ENCODE results near the gene PSMD3. TPM values are rescaled to one million over a fixed set of nuclear protein-coding genes. Genes with fewer than 3 reads are reported as not detected.
A peak's percentile ranks its signal among the peaks of the same experiment; 100 is the strongest.
"Not testable (repeated sequence)": the region's sequence is repeated elsewhere in the genome, so short reads cannot be mapped to it uniquely, and the experiment has no call there.

Gene PSMD3
- total RNA-seq = 95.8 and 100 TPM in 2 replicates

DNA sequence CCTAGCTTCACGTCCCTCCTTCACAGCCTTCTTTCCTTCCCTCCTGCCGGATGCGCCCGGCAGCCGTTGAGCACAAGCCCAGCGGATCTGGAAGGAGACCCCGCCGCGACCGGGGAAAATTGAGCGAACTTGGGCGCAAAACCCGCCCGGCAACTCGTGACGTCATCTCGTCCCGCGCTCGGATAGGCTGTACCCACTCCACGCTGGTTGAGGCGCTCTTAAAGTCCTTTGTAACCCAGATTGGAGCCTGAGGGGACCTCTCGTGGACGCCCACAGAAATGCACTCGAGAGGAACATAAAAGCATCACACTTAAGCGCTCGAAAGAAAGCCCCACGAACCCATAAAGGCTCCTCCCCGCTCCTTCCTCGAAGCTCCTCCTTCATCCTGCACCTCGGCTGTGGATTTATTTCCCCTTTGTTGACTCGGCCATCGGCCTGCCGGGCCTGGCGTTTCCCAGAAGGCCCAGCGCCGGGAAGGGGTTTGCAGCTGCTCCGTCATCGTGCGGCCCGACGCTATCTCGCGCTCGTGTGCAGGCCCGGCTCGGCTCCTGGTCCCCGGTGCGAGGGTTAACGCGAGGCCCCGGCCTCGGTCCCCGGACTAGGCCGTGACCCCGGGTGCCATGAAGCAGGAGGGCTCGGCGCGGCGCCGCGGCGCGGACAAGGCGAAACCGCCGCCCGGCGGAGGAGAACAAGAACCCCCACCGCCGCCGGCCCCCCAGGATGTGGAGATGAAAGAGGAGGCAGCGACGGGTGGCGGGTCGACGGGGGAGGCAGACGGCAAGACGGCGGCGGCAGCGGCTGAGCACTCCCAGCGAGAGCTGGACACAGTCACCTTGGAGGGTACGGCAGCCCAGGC lies at the start of gene PSMD3:
TSS of gene PSMD3 (plus strand) at position 457 of the 856 bp plus-strand sequence. CDS start at position 621, 164 bp downstream.
- DNase-seq (ENCODE audit: low read depth in 2 of 2) = peak; percentile 99 to 100

DNA sequence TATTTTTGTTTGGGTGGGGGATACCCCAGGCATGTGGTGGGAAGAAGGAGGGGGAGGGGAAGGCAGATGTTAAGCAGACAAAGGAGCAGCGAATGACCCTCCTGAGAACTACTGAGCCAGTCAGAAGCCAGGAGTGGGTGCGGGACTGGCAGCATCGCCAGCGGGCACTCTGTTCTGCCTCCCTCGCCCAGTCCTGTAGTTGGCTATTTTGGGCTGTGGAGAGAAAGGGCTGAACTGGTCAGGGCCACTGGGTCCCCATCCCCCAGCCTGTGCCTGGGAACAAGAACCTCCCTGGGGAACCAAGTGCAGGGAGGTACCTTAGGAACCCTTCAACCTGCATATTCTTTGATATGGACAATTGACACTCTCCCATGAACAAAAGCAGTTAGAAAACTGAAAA lies 46.7 kb upstream of the PSMD3 start:
- DNase-seq (ENCODE audit: low read depth in 2 of 2) = no peak

- no peak for DNase-seq (ENCODE audit: low read depth in 2 of 2)
These were observed 46.3 kb upstream of the PSMD3 start for GRCh38 chr17:39934324-39934723.

DNA sequence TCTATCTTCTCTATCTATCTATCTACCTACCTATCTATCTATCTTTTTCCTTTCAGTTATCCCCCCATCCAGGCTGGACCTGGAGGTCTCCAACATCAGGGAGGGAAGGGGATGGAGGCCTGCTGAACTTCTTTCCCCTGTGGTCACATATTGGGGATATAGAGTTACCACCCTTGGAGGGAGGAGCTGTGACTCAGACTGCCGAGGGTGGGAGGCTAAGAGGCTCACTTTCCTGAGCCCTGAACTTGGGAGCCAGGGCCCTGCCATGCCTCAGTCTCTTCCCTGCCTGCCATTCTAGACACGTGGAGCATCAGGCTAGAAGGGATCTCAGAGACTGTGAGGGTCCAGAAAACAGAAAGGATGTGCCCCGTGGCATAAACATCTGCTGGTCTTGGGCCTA lies 44.7 kb upstream of the PSMD3 start:
- no peak for DNase-seq (ENCODE audit: low read depth in 2 of 2)

- no peak for DNase-seq (ENCODE audit: low read depth in 2 of 2)
These were observed 43.2 kb upstream of the PSMD3 start for GRCh38 chr17:39937447-39937846.

DNA sequence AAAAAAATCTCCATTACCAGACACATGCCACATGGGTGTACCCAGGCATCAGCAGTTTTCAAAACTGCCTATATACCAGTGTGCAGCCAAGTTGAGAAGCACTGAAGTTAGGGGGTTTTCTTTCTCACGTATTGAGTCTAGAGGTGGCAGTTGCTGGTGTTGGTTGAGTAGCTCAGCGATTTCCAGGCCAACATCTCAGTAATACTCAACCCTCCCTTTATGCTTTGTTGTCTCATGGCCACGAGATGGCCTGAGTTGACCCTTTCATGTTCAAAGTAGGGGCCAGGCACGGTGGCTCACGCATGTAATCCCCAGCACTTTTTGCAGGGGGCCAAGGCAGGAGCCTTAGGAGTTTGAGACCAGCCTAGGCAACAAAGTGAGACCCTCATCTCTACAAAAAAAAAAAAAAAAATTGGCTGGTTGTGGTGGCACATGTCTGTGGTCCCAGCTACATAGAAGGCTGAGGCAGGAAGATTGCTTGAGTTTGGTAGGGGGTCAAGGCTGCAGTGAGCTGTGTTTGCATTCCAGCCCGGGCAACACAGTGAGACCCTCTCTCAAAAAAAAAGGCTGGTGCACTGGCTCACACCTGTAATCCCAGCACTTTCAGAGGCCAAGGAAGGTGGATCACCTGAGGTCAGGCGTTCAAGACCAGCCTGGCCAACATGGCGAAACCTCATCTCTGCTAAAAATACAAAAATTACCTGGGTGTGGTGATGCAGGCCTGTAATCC lies 42.3 kb upstream of the PSMD3 start:
- no peak for DNase-seq (ENCODE audit: low read depth in 2 of 2)

DNA sequence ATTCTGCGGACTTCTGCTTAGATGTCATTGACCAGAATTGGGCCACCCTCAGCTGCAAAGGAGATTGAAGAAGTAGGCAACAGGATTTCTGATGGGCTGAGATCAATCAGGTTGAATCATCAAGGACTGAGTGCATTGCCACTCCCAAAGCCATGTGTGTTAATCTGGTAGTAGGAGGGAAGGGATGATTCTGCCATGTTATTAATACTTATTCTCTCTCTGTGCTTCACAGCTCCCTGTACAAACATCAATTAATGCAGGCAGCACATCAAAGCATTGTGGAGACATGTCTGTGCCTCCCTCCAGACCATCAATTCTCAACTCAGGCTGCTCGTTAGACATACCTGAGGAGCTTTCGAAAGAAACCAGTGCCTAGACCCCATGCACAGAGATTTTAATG lies 41.5 kb upstream of the PSMD3 start:
- DNase-seq (ENCODE audit: low read depth in 2 of 2) = no peak

- DNase-seq (ENCODE audit: low read depth in 2 of 2) = peak in 1 of 2 donors; percentile 33
These were observed 40.8 kb upstream of the PSMD3 start for GRCh38 chr17:39939588-39940419.

- no peak for DNase-seq (ENCODE audit: low read depth in 2 of 2)
These were observed 36.8 kb upstream of the PSMD3 start for GRCh38 chr17:39943702-39944392.

DNA sequence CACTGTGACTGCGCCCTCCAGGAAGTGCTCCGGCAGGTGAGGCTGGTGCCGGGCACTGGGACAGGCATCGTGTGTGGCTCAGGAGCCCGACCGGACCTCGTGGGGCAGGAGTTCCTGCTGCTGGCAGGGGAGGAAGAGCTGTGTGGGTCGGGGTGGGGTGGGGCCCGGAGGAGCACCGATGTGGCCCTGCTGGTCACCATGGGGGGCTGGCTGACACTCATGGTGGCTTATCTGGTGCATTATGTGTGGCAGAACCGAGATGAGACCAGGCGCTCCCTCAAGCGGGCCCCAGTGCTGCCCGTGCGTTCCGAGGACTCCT lies 36.3 kb upstream of the PSMD3 start:
- no peak for DNase-seq (ENCODE audit: low read depth in 2 of 2)

GRCh38 chr17:39946551-39947330 lies 33.9 kb upstream of the PSMD3 start:
- DNase-seq (ENCODE audit: low read depth in 2 of 2) = no peak

GRCh38 chr17:39948489-39948828 lies 32.1 kb upstream of the PSMD3 start:
- not testable (repeated sequence) for DNase-seq (ENCODE audit: low read depth in 2 of 2)

DNA sequence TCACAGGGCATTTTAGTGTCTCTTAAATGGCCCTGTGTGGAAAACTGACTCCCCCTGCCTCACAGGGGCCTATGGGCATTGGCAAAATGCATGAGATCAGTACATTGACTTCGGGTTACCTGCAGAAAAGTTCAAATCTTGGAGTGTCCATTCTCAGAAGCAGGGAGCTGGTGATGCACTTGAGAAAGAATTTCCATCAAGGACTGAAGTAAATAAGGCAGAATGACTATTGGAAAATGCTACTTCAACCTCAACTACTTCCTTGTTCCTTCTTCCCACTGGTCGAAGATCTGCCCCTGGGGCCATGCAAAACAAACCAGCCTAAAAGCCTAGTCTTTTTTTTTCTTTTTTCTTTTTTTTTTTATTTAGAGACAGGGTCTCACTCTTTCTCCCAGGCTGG lies 31.6 kb upstream of the PSMD3 start:
- DNase-seq (ENCODE audit: low read depth in 2 of 2) = no peak

- no peak for DNase-seq (ENCODE audit: low read depth in 2 of 2)
These were observed 29.7 kb upstream of the PSMD3 start for GRCh38 chr17:39950871-39951348.

- no peak for DNase-seq (ENCODE audit: low read depth in 2 of 2)
These were observed 28.5 kb upstream of the PSMD3 start for GRCh38 chr17:39951924-39952679.

- peak; percentile 84 to 96 for DNase-seq (ENCODE audit: low read depth in 2 of 2)
These were observed 27.7 kb upstream of the PSMD3 start for GRCh38 chr17:39952680-39953470.

GRCh38 chr17:39953471-39953888 lies 27.1 kb upstream of the PSMD3 start:
- no peak for DNase-seq (ENCODE audit: low read depth in 2 of 2)

- DNase-seq (ENCODE audit: low read depth in 2 of 2) = no peak
These were observed 25.7 kb upstream of the PSMD3 start for GRCh38 chr17:39954876-39955275.

GRCh38 chr17:39955726-39956225 lies 24.8 kb upstream of the PSMD3 start:
- no peak for DNase-seq (ENCODE audit: low read depth in 2 of 2)
